GM12872 (cell line): ENCODE data around the gene RFTN1.

Source experiments
- CTCF ChIP-seq: IDR thresholded peaks from 3 replicates; pipeline ENCODE4 v1.5.1; 2011; ENCODE audit warnings: low read depth, mild to moderate bottlenecking, low read length, moderate library complexity; ENCODE audit not compliant: insufficient read depth

RFTN1 gene

GRCh38 chr3:16515885-16516420, 2.5 kb upstream of the RFTN1 start:
- no peak for TF ChIP-seq CTCF

- no peak for TF ChIP-seq CTCF
Observed at GRCh38 chr3:16514755-16515353, 1.4 kb upstream of the RFTN1 start.

GRCh38 chr3:16514021-16514700, 662 bp upstream of the RFTN1 start:
- TF ChIP-seq CTCF: no peak

GRCh38 chr3:16512435-16513140, 911 bp downstream of the RFTN1 start:
- no peak for TF ChIP-seq CTCF

- TF ChIP-seq CTCF: 0 out of 3 replicates have a peak, but pooled peaks have one; percentile 2
Observed at GRCh38 chr3:16511681-16512434, 1.6 kb downstream of the RFTN1 start.

GRCh38 chr3:16510620-16511319, 2.7 kb downstream of the RFTN1 start:
- TF ChIP-seq CTCF: no peak
